ENCODE data around the gene HIVEP2. TPM values are rescaled to one million over a fixed set of nuclear protein-coding genes. Genes with fewer than 3 reads are reported as not detected.
A peak's percentile ranks its signal among the peaks of the same experiment; 100 is the strongest.

The HIVEP2 gene
- total and polyA plus RNA-seq, 2 of the 4 experiments (the other 2 are of a cell fraction) = 4.3 to 11.3 TPM

GRCh38 chr6:142850679-142851423 is 94.1 kb downstream of the HIVEP2 start:
- WGBS, 2 experiments (ENCODE audit: extremely low coverage in 2 of 2, insufficient read length in 1 of 2) = 17% methylated on average over 1 of the region's 3 CpGs; no CpG with 5 or more reads in 1 of the 2 experiments
- Histone ChIP-seq H3K4me1 (ENCODE audit: control insufficient read depth, insufficient read depth, low read length) (peaks cover 11% of the 10 kb centered on the region), H3K23ac (ENCODE audit: low read depth, low read length) (no peak overlapping the region; the same call in 1 of the 2 replicates), H3K9me1 (ENCODE audit: insufficient read depth, low read length) (no peaks in the 10 kb centered on the region), H2BK120ac (ENCODE audit: low read depth, low read length) (0 out of 2 replicates have a peak overlapping the region, but pooled peaks have one; percentile 38), H3K4me2 (ENCODE audit: low read depth, low read length) (peak overlapping the region; percentile 61; the same call in 1 of the 2 replicates), H3K79me1 (ENCODE audit: low read depth in 1 of 2, low read length in 2 of 2) (peaks cover 16 to 67% of the 10 kb centered on the region in 2 experiments), H2BK5ac (ENCODE audit: low read depth, low read length, poor library complexity, severe bottlenecking) (peak overlapping the region; percentile 36), H3K14ac (replicated peaks; ENCODE audit: low read depth, low read length) (peak overlapping the region; percentile 34; the same call in 1 of the 2 replicates), H4K20me1 (ENCODE audit: insufficient read depth, low read length) (no peaks in the 10 kb centered on the region), H3K27ac (ENCODE audit: insufficient read depth, low read length) (no peak overlapping the region), H4K91ac (ENCODE audit: insufficient read depth, low read depth, low read length) (no peak overlapping the region), H2AFZ (replicated peaks; ENCODE audit: low read length, poor library complexity) (no peak overlapping the region), H4K5ac (ENCODE audit: low read depth, low read length) (no peak overlapping the region), H3K4me3 (ENCODE audit: insufficient read depth, low read depth, low read length) (no peak overlapping the region), H3K9me3 (ENCODE audit: control insufficient read depth, insufficient read depth, low read length) (no peaks in the 10 kb centered on the region), H3K36me3 (ENCODE audit: control insufficient read depth, insufficient read depth, low read length) (no peaks in the 10 kb centered on the region; the same call in 1 of the 2 replicates), H3K56ac (ENCODE audit: extremely low read depth, insufficient read depth, low read length) (no peak overlapping the region), H2BK15ac (ENCODE audit: low read depth, low read length) (no peak overlapping the region), H3K18ac (ENCODE audit: low read depth, low read length) (peak overlapping the region; percentile 29; the same call in 1 of the 2 replicates), H2AK5ac (ENCODE audit: low read depth, low read length) (peak overlapping the region; percentile 59; the same call in 1 of the 2 replicates), H3K9ac (ENCODE audit: low read depth, low read length) (no peak overlapping the region), H2BK20ac (ENCODE audit: low read depth, low read length) (peak overlapping the region; percentile 57), H3K27me3 (ENCODE audit: control insufficient read depth, insufficient read depth, low read length) (no peaks in the 10 kb centered on the region), H2AK9ac (replicated peaks; ENCODE audit: low read depth, low read length, poor library complexity) (no peak overlapping the region), H4K8ac (ENCODE audit: low read depth in 2 of 2, low read length in 2 of 2) (0 out of 4 replicates have a peak overlapping the region, but pooled peaks of 1 of the 2 experiments have one; percentile 18), H3K4ac (ENCODE audit: low read depth, low read length) (peak overlapping the region; percentile 18)
- CTCF ChIA-PET = no interaction called here
- no TSS peak for BruUV-seq (replicated peaks)
- intact Hi-C loops (cut with micrococcal nuclease) = no loop called here
- TF ChIP-seq SMC3 (IDR thresholded peaks at IDR 0.05; ENCODE audit: low read depth, low read length) (no peak), POLR2A (IDR thresholded peaks at IDR 0.05; ENCODE audit: low read depth, low read length) (no peak), CHD1 (IDR thresholded peaks at IDR 0.05; ENCODE audit: low read depth, low read length) (no peak), MAFK (IDR thresholded peaks at IDR 0.05; ENCODE audit: low read depth, low read length) (0 out of 2 replicates have a peak, but pooled peaks have one; percentile 5), BHLHE40 (IDR thresholded peaks at IDR 0.05; ENCODE audit: low read depth, low read length) (peak; percentile 39; the same call in 1 of the 2 replicates)
- DNase-seq (peak; percentile 71), ATAC-seq (ENCODE audit: low read depth) (no peak)
- POLR2A ChIA-PET (ENCODE audit: unreplicated experiment) = no interaction called here
- dilution Hi-C loops (cut with HindIII; ENCODE audit: low sequenced_read_pairs, unreplicated experiment) = no loop called here
- in situ Hi-C loops (cut with MboI; ENCODE audit: low sequenced_read_pairs) = no loop called here
